GM19023 (cell line): ENCODE data around the gene ABO.
"Not testable (repeated sequence)": the region's sequence is repeated elsewhere in the genome, so short reads cannot be mapped to it uniquely, and the experiment has no call there.

ENCODE experiments used
- ATAC-seq: cut with Tn5 transposase; IDR thresholded peaks from one replicate; pipeline ENCODE4 v1.9.1; 2021; ENCODE audit warnings: mild to moderate bottlenecking, moderate library complexity; ENCODE audit not compliant: unreplicated experiment

The ABO gene

DNA sequence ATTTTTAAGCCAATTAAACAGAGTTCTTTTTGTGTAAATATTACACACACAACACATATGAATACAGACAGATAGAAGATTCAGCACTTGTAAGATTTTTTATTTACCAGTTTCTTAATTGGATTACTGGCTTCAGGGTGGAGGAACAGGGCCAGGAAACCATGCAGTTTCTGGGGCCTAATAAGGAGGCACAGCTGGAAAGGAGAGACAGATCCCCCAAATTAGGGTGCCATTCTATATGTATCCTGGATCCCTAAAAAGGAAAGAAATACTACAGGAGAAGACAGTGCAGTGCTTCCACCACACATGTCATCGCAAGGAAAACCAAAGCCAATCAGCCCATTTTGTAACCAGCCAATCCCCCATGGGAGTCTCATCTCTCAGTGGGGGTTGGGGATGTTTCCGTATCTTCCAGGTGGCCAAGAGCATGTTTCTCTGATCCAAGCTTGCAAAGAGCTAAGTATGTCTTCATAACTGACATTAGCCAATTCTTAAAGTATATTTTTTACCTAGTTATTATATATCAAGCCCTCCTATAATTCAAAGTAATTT lies 15.8 kb upstream of the ABO start:
- no peak for ATAC-seq

DNA sequence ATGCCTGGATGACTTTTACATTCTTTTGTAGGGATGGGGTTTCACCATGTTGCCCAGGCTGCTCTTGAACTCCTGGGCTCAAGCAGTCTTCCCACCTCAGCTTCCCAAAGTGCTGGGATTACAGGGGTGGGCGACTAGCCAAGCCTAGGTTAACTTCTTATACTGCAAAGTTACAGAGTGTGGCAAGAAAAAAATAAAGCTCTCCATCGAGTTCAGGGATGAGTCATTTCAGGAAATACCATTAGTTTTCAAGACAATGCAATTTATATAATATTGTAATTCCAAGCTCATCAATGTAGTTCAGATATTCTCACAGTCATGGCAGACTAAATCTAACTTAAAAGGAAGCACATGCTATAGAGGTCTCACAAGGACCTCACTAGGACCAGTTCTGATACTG lies 11.5 kb upstream of the ABO start:
- ATAC-seq, result no peak

DNA sequence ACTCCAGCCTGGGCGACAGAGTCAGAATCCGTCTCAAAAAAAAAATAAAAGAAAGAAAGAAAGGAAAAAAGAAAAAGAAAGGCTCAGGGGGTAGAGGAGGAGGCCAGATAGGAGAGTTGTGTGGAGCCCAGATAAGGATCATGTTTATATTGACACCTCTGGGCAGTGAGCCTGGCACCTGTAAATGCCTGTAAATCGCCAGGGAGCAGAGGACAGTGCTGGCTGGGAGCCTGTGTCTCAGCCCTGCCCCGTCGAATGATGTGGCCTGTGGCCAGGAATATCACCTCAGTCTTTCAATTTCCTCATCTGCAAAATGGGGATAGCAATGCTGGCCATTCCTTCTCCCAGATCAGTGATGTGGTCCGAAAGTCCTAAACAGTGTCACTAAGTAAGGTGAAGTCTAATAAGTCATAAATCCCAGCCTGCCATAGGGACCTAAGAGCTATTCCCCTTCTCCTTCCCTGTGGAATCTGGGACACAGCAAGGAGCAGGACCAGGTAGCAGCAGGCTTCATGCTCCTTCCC lies 10.3 kb upstream of the ABO start:
- ATAC-seq, result no peak

DNA sequence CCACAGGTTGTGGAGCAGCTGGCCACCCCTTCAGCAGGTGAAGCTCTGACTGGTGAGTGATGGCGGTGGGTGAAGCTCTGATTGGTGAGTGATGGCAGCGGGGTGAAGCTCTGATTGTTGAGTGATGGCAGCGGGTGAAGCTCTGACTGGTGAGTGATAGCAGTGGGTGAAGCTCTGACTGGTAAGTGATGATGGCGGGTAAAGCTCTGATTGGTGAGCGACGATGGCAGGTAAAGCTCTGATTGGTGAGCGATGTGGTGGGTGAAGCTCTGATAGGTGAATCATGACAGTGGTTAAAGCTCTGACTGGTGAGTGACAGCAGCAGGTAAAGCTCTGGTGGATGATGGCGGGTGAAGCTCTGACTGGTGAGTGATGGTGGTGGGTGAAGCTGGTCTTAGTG lies 9.4 kb upstream of the ABO start:
- no peak for ATAC-seq

DNA sequence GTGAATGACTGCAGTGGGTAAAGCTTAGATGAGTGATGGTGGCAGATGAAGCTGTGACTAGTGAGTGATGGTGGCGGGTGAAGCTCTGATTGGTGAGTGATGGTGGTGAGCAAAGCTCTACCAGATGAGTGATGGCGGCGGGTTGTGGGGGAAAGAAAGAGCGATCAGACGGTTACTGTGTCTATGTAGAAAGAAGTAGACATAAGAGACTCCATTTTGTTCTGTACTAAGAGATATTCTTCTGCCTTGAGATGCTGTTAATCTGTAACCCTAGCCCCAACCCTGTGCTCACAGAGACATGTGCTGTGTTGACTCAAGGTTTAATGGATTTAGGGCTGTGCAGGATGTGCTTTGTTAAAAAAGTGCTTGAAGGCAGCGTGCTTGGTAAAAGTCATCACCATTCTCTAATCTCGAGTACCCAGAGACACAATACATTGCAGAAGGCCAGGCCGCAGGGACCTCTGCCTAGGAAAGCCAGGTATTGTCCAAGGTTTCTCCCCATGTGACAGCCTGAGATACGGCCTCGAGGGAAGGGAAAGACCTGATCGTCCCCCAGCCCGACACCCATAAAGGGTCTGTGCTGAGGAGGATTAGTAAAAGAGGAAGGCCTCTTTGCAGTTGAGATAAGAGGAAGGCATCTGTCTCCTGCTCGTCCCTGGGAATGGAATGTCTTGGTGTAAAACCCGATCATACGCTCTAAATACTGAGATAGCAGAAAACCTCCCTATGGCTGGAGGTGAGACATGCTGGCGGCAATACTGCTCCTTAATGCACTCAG lies 8.4 kb upstream of the ABO start:
- ATAC-seq, result not testable (repeated sequence)

DNA sequence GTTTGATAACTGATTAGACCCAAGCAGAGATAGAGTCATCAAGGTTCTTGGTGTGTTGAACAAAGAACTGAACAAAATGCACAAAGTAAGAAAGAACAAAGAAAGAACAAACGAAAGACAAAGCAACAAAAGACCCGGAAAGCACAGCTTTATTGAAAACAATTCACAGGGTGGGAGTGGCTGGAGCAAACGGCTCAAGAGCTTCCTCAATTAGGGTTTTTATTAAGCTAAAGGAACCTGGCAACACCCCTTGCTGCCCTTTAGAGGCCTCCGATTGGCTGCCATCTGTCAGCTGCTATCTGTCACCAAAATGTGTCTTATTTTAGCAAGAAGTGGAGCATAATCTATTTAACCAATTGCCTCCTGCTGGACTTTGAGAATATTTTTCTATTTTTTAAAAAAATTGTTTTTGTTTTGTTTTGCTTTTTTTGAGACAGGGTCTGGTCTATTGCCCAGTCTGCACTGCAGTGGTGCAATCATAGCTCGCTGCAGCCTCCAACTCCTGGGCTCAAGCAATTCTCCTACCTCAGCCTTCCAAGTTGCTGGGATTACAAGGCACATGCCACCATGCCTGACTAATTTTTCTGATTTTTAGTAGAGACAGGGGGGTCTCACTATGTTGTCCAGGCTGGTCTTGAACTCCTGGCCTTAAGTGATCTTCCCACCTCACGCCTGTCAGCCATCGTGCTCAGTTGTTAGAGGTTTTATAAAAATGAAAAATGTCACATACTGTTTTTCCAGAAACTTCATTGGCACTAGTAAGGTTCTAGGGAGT lies 7.7 kb upstream of the ABO start:
- no peak for ATAC-seq

DNA sequence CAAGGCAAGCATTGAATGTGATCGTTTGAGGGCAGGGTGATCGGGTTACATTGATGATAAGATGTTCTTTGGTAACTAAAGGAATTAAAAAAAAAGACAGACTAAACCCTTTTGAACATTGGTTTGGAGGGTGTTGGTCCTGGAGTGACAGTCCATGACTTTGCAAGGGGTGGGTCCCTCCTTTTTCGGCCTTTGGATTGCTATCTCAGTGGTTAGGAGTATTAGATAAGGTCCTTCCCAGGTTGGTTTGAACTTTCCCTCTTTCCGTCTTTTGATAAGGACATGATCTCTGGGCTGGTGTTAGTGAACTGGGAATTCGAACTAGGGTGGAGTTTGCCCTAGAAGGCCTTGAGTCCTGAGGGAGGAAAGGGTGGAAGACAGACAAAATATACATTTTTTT lies 5.4 kb upstream of the ABO start:
- ATAC-seq, result no peak

DNA sequence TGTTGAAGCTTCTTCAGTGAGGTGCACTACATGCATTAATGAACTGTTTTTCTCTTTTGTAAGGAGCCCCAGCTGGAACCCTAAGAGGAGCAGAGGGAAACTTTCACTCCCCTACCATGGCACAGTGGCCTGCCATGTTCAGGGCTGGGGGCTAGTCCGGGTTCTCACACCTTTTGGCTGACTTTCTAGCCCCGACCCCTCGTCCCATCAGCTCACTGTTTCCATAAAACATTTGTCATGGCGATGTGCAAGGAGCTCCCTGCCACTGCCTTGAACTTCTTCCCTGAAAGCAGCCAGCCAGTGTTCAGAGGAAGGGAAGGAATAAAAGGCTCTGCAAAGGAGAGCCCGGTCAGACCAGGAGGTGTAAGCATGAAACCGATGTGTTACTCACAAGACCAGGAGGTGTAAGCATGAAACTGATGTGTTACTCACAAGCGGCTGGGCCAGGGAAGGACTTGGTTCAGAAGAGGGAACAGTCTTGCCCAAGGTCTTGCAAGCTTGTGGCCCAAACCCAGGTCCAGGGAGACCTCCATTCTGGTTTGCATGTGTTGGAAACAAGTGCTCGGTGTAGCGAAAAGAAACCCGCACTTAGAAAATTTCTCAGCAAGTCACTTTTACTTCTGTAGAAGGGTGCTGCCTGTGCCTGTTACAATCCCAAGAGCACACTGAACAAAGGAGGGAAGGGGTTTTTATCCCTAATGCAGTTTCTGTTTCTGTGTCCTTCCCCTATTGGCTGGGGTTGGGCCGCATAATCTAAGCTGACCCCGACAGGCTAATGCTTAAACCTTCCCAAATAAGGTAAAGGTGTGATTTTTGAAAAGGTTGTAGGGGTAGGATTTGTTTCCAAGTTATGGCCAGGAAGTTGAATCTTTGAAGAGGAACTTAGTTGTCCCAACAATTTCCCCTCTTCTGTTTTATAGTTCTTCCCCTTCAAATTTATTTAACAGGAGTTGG lies 3.4 kb upstream of the ABO start:
- ATAC-seq, result no peak

DNA sequence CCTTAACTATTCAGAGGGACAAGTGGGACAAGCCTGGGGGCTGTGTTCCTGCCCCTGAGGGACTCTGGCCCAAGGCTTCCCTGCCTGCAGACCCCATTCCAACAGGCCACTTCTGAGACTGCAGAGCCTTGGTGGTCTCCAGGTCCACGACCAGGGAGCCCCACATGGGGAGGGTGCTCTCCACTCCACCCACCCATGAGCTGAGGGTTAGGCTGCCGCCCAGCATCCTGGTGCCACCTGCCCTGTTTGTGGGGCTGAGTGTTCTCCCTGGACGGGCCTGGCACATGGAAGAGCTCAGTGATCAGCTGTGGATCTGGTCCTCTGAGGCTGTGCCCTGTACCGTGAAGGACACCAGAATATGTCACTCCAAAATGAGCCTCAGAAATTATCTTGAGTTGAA lies 2.5 kb upstream of the ABO start:
- no peak for ATAC-seq

DNA sequence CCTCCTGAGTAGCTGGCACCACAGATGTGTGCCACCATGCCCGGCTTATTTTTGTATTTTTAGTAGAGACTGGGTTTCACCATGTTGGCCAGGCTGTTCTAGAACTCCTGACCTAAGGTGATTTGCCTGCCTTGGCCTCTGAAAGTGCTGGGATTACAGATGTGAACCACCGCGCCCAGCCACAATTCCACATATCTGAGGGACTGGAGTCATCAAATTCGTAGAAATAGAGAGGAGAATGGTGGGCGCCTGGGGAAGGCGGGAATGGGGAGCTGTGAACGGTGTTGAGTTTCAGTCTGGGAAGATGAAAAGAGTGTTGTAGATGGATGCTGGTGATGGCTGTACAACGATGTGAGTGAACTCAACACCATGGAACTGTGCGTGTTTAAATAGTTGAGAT lies 1.9 kb upstream of the ABO start:
- ATAC-seq, result no peak

DNA sequence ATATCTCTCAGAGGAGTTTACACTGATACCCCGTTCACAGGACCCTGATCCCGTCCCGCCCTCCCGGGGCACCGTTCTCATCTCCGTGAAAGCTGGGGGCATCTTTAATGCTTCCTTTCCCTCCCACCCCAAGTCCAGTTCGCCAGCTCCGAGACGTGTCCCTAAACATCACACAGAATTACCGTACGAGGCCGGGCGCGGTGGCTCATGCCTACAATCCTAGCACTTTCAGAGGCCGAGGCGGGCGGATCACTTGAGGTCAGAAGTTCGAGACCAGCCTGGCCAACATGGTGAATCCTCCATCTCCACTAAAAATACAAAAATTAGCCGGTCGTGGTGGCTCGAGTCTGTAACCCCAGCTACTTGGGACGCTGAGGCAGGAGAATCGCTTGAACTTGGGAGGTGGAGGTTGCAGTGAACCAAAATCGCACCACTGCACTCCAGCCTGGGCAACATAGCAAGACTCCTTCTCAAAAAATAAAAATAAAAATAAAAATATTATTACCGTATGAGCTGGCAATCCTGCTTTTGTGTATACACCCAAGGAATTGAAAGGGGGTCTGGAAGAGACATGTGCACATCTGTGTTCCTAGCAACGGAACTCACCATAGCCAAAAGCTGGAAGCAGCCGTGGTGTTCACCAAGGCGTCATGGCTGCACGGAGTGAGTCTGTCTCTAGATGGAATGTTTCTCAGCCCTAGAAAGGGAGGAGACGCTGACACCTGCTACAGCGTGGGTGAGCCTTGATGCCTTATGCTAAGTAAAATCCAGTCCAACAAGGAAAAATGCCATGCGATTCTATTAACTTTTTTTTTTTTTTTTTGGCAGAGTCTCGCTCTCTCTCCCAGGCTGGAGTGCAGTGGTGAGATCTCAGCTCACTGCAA lies 1.2 kb upstream of the ABO start:
- no peak for ATAC-seq

DNA sequence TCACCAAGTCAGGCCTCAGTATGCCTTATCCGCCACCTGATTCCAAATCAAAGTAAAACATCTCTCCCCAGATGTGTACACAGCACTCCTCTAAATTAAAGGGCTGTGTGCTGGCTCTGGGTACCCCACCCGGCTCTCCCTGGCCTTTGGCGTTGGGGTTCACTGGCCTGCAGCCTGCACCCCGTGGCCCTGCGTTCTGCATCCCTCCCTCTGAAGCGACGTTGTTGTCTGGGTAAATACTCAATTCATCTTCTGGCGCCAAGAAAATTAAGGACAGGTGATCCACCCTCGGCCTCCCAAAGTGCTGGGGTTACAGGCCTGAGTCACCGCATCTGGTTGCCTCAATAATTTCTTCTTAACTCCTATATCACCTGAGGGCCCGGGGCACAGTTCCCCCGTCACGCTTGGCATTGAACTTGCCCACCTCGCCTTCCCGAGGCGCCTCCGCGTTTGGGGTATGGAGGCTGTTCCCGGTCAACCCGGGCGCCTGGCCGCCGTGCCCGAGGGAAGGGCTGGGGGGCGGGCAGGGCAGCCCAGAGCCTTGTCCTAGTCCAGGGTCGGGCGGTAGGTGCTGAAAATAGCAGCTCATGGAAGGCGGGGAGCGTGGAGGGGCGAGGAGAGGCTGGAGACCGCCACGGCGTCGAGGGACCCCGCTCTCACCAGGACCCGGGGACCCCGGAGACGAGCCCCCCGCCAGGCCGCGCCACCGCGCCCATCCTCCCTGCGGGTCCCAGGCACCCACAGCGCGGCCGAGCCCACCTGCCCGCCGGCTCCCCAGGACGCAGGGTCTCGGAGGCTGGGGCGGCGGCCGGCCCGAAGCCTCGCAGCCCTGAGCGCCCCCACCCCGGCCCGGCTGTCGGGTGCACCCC lies 531 bp downstream of the ABO start:
- ATAC-seq, result no peak

DNA sequence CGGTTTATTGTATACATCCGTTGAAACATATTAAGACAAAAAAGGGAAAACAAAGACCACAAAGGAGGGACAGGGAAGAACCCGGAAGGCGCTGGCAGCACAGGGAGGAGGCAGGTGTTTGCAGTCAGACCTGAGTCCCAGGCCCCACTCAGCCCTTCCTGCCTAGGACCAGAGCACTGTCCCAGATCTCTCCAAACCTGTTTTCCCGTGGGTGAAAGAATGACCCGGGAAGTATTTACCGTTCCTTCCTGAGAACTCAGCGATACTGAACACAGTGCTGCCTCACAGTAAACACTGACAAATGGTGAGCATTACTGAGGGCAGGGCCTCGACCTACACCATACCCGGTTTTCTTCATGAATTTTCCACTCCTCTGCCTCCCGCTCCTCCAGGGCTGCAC lies 1.2 kb downstream of the ABO start:
- ATAC-seq, result no peak

DNA sequence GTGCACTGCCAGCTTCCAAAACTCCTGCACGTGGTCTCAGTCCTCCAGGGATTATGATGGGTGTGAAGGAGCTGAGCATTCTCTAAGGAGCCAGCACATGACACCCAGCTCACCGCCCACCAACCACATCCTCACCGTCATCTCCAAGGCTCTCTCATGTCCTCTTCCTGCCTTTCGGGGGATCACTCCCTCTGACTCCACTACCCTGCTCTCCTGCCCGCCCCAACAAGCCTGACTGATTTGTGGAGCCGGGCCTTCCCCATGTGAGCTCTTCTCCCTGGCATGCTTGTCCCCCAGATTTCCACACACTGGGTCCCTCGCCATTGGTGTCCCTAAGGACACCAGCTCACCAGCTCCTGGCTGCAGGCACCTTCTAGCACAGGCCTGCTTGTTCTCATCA lies 1.9 kb downstream of the ABO start:
- no peak for ATAC-seq

DNA sequence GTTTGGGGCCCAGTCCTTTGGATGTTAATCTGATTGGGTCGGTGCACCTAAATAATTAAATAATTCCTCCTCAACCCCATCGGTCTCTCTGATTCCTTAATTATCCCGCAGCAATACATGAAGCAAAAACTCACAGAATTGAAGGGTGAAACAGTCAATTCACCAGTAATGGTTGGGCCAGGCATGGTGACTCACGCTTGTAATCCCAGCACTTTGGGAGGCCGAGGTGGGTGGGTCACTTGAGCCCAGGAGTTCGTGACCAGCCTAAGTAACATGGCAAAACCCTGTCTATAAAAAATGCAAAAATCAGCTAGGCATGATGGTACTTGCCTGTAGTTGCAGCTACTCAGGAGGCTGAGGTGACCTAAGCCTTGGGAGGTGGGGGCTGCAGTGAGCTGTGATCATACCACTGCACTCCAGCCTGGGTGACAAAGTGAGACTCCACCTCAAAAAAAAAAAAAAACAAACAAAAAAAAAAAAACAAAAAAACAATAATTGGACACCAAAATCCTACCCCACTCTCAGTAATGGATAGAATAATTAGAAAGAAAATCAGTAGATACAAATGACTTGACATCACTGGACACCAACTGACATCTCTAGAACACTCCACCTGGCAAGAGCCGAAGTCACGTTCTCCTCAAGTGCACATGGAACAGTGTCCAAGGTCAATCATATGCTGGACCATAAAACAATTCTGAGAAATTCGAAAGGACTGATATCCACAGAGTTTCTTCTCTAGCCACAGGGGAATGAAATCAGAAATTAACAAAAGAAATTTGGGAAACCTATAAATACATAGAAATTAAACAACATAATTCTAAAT lies 5.3 kb downstream of the ABO start:
- no peak for ATAC-seq

DNA sequence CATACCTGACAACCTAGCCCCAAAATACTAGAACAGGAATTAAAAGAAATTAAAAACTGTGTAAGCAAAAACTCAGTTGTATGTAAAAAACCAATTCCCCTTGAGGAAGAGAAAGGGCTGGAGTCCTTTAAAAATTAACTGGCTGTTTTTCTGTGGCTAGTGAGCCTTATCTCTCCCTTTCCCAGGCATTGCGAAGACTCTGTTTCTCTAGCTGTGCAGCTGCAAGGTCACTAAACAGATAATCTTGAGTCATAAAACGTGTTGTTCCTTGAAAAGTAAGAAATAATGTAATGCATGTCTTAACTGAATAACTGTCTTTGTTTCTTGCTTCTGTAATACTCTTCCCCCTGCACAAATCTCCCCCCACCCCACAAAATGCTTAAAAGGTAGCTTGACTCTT lies 5.9 kb downstream of the ABO start:
- not testable (repeated sequence) for ATAC-seq

DNA sequence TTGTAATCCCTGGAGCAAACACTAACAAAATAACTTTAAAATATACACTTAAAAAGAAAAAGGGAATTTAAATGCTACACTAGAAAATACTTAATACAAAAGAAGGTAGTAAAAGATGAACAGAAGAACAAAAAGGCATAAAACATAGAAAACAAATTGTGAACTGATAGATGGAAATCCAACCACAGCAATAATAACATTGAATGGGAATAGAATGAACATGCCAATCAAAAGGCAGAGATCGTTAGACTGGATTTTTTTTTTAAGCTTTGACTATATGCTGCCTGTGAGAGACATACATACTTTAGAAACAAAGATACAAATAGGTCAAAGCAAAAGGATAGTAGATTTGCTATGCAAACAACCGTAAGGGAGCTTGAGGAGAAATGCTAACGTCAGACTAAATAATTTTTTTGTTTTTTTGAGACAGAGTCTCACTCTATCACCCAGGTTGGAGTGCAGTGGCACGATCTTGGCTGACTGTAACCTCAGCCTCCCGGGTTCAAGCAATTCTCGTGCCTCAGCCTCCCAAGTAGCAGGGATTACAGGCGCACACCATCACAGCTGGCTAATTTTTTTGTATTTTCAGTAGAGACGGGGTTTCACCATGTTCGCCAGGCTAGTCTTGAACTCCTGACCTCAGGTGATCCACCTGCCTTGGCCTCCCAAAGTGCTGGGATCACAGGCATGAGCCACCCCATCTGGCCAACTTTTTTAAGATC lies 6.5 kb downstream of the ABO start:
- no peak for ATAC-seq
